ENCODE measurements around the gene PCCB.

The PCCB gene

DNA sequence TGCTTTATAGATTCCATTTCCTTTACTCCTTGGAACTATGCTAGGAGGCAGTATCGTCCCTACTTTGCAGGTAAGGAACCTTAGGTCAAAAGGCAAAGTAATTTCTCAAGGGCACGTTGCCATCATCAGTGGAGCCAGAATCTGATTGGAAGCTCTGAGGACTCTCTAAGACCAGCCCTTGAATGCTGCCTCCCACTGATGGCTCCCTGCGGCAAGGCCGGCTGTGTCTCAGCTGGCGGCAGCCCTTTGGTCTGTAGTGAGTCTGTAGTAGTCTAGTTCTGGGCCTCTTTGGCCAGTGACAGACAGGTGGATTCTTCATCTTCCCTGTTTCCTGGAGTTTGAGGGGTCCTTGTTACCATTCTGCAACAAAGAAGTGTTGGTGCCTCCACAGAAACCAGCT, 76.2 kb downstream of the PCCB start:
- Histone ChIP-seq H2BK12ac (ENCODE audit: low read length in 2 of 2) (no peak overlapping the region), H2BK5ac (ENCODE audit: low read depth, low read length, poor library complexity, severe bottlenecking) (no peak overlapping the region), H3K27ac (ENCODE audit: low read length, poor library complexity, severe bottlenecking) (no peak overlapping the region), H3K18ac (ENCODE audit: low read depth in 1 of 2, low read length in 2 of 2) (no peak overlapping the region), H2AFZ (ENCODE audit: low read depth, low read length) (no peak overlapping the region), H3K9ac (ENCODE audit: low read length) (no peak overlapping the region), H3K79me1 (replicated peaks; ENCODE audit: low read length, poor library complexity, severe bottlenecking) (peaks cover 7% of the 10 kb centered on the region), H3K4me1 (ENCODE audit: control insufficient read depth, insufficient read depth, low read depth, low read length) (no peaks in the 10 kb centered on the region), H3K14ac (ENCODE audit: low read length in 2 of 2) (no peak overlapping the region), H3K23ac (ENCODE audit: low read length in 2 of 2) (no peak overlapping the region), H3K27me3 (ENCODE audit: control insufficient read depth in 1 of 2, insufficient read depth in 1 of 2, low read length in 2 of 2) (no peaks in the 10 kb centered on the region), H2BK15ac (ENCODE audit: low read depth, poor library complexity, severe bottlenecking) (no peak overlapping the region), H3K36me3 (ENCODE audit: control insufficient read depth in 1 of 2, insufficient read depth in 2 of 2, low read depth in 1 of 2, low read length in 2 of 2) (peaks cover 36 to 55% of the 10 kb centered on the region in 2 experiments), H3K4me2 (ENCODE audit: low read length, poor library complexity, severe bottlenecking) (no peak overlapping the region), H3K4me3 (ENCODE audit: insufficient read depth in 1 of 2, low read depth in 1 of 2, low read length in 2 of 2) (no peak overlapping the region), H3K4ac (ENCODE audit: low read depth in 1 of 2, low read length in 2 of 2) (no peak overlapping the region), H4K91ac (ENCODE audit: low read length) (no peak overlapping the region), H2AK5ac (ENCODE audit: low read length, severe bottlenecking) (no peak overlapping the region), H3K9me3 (ENCODE audit: control insufficient read depth, low read length) (peaks cover 22% of the 10 kb centered on the region), H2BK120ac (ENCODE audit: low read depth, low read length) (no peak overlapping the region), H4K8ac (ENCODE audit: low read length) (no peak overlapping the region)
- DNase-seq = no peak
- over 99% methylated on average over 5 of the region's 5 CpGs for WGBS

DNA sequence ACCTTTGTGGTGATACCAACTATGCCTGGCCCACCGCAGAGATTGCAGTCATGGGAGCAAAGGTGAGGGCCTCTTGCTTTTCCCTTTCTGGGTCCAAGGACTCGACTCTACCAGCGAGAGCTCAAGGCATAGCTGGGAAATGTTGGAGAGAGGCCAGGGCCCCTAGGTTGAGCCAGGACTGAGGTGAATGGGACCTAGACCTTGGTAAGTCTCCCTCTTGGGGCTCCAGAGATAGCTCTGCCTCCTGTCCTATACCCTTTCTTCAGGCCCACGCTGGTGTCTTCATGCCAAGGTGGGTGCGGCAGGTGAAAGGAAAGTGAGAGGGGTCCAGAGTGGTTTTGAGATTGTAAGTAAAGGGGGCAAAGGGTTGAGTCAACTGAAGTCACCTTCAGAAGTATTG, 77.5 kb downstream of the PCCB start:
- H2BK120ac ChIP-seq (ENCODE audit: low read depth, low read length) = no peak overlapping the region
- no peak overlapping the region for H3K4me3 ChIP-seq (ENCODE audit: insufficient read depth in 1 of 2, low read depth in 1 of 2, low read length in 2 of 2)
- no peak overlapping the region for H3K4me2 ChIP-seq (ENCODE audit: low read length, poor library complexity, severe bottlenecking)
- no peak overlapping the region for H3K9ac ChIP-seq (ENCODE audit: low read length)
- H2AK5ac ChIP-seq (ENCODE audit: low read length, severe bottlenecking) = no peak overlapping the region
- no peak overlapping the region for H2AFZ ChIP-seq (ENCODE audit: low read depth, low read length)
- H4K8ac ChIP-seq (ENCODE audit: low read length) = no peak overlapping the region
- H4K91ac ChIP-seq (ENCODE audit: low read length) = no peak overlapping the region
- no peak overlapping the region for H2BK5ac ChIP-seq (ENCODE audit: low read depth, low read length, poor library complexity, severe bottlenecking)
- H3K27me3 ChIP-seq (ENCODE audit: control insufficient read depth in 1 of 2, insufficient read depth in 1 of 2, low read length in 2 of 2) = no peaks in the 10 kb centered on the region
- H3K4me1 ChIP-seq (ENCODE audit: control insufficient read depth, insufficient read depth, low read depth, low read length) = no peaks in the 10 kb centered on the region
- no peak overlapping the region for H3K18ac ChIP-seq (ENCODE audit: low read depth in 1 of 2, low read length in 2 of 2)
- H3K79me1 ChIP-seq (replicated peaks; ENCODE audit: low read length, poor library complexity, severe bottlenecking) = peaks cover 7% of the 10 kb centered on the region
- WGBS = over 99% methylated on average over 5 of the region's 5 CpGs
- H2BK12ac ChIP-seq (ENCODE audit: low read length in 2 of 2) = no peak overlapping the region
- no peak for DNase-seq
- H2BK15ac ChIP-seq (ENCODE audit: low read depth, poor library complexity, severe bottlenecking) = no peak overlapping the region
- H3K27ac ChIP-seq (ENCODE audit: low read length, poor library complexity, severe bottlenecking) = no peak overlapping the region
- H3K36me3 ChIP-seq (ENCODE audit: control insufficient read depth in 1 of 2, insufficient read depth in 2 of 2, low read depth in 1 of 2, low read length in 2 of 2) = peaks cover 34 to 52% of the 10 kb centered on the region in 2 experiments
- peaks cover 9% of the 10 kb centered on the region for H3K9me3 ChIP-seq (ENCODE audit: control insufficient read depth, low read length)
- no peak overlapping the region for H3K23ac ChIP-seq (ENCODE audit: low read length in 2 of 2)
- no peak overlapping the region for H3K4ac ChIP-seq (ENCODE audit: low read depth in 1 of 2, low read length in 2 of 2)
- H3K14ac ChIP-seq (ENCODE audit: low read length in 2 of 2) = no peak overlapping the region

DNA sequence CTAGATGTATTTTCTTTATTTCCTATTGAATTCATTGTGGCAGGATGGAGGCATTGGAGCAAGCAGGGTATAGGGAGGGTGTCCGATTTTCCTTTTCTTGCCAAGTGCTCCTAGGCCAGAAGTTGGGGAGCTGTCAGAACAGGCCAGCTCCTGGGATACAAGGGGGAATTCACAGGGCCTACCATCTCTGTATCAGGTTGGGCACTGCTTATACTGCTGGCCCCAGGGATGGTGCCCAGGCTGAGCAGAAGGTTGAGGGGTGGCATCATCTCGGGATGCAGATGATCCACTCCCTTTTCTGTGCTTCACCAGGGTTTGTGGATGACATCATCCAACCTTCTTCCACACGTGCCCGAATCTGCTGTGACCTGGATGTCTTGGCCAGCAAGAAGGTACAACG, 79.5 kb downstream of the PCCB start:
- Histone ChIP-seq H2BK5ac (ENCODE audit: low read depth, low read length, poor library complexity, severe bottlenecking) (no peak overlapping the region), H3K4me1 (ENCODE audit: control insufficient read depth, insufficient read depth, low read depth, low read length) (peaks cover 2% of the 10 kb centered on the region), H3K4me3 (ENCODE audit: insufficient read depth in 1 of 2, low read depth in 1 of 2, low read length in 2 of 2) (no peak overlapping the region), H2BK15ac (ENCODE audit: low read depth, poor library complexity, severe bottlenecking) (no peak overlapping the region), H3K9me3 (ENCODE audit: control insufficient read depth, low read length) (no peaks in the 10 kb centered on the region), H2BK120ac (ENCODE audit: low read depth, low read length) (no peak overlapping the region), H3K18ac (ENCODE audit: low read depth in 1 of 2, low read length in 2 of 2) (no peak overlapping the region), H3K4me2 (ENCODE audit: low read length, poor library complexity, severe bottlenecking) (no peak overlapping the region), H3K27me3 (ENCODE audit: control insufficient read depth in 1 of 2, insufficient read depth in 1 of 2, low read length in 2 of 2) (no peaks in the 10 kb centered on the region), H3K14ac (ENCODE audit: low read length in 2 of 2) (no peak overlapping the region), H4K91ac (ENCODE audit: low read length) (no peak overlapping the region), H2BK12ac (ENCODE audit: low read length in 2 of 2) (no peak overlapping the region), H3K36me3 (ENCODE audit: control insufficient read depth in 1 of 2, insufficient read depth in 2 of 2, low read depth in 1 of 2, low read length in 2 of 2) (peaks cover 43 to 60% of the 10 kb centered on the region in 2 experiments), H3K27ac (ENCODE audit: low read length, poor library complexity, severe bottlenecking) (no peak overlapping the region), H4K8ac (ENCODE audit: low read length) (no peak overlapping the region), H3K4ac (ENCODE audit: low read depth in 1 of 2, low read length in 2 of 2) (no peak overlapping the region), H3K9ac (ENCODE audit: low read length) (no peak overlapping the region), H3K23ac (ENCODE audit: low read length in 2 of 2) (no peak overlapping the region), H2AFZ (ENCODE audit: low read depth, low read length) (no peak overlapping the region), H3K79me1 (replicated peaks; ENCODE audit: low read length, poor library complexity, severe bottlenecking) (peaks cover 7% of the 10 kb centered on the region), H2AK5ac (ENCODE audit: low read length, severe bottlenecking) (no peak overlapping the region)
- no peak for DNase-seq
- WGBS = 95% methylated on average over 5 of the region's 5 CpGs

DNA sequence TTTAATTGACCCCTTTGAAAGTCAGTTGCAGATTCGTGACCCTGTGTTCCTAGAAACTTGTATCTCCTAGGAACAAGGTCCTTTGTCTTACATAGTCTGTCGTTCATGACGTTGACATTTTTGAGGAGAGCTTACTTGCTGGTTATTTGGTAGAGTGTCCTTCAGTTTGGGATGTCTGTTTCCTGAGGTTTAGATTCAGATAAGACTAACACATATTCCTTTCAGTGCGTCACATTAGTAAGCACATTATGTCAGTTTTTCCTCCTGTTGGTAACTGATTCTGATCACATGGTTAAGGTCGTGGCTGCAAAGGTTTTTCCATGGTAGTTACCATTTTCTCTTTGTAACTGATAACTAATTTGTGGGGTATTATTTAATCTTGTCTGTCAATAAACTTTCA, 80.8 kb downstream of the PCCB start:
- Histone ChIP-seq H4K91ac (ENCODE audit: low read length) (no peak overlapping the region), H3K4me2 (ENCODE audit: low read length, poor library complexity, severe bottlenecking) (no peak overlapping the region), H3K79me1 (replicated peaks; ENCODE audit: low read length, poor library complexity, severe bottlenecking) (peaks cover 9% of the 10 kb centered on the region), H3K9ac (ENCODE audit: low read length) (no peak overlapping the region), H4K8ac (ENCODE audit: low read length) (no peak overlapping the region), H2AK5ac (ENCODE audit: low read length, severe bottlenecking) (no peak overlapping the region), H3K27ac (ENCODE audit: low read length, poor library complexity, severe bottlenecking) (no peak overlapping the region), H3K9me3 (ENCODE audit: control insufficient read depth, low read length) (no peaks in the 10 kb centered on the region), H3K4me1 (ENCODE audit: control insufficient read depth, insufficient read depth, low read depth, low read length) (peaks cover 2% of the 10 kb centered on the region), H2BK12ac (ENCODE audit: low read length in 2 of 2) (no peak overlapping the region), H3K4me3 (ENCODE audit: insufficient read depth in 1 of 2, low read depth in 1 of 2, low read length in 2 of 2) (no peak overlapping the region), H2BK15ac (ENCODE audit: low read depth, poor library complexity, severe bottlenecking) (no peak overlapping the region), H3K18ac (ENCODE audit: low read depth in 1 of 2, low read length in 2 of 2) (no peak overlapping the region), H3K4ac (ENCODE audit: low read depth in 1 of 2, low read length in 2 of 2) (no peak overlapping the region), H2BK5ac (ENCODE audit: low read depth, low read length, poor library complexity, severe bottlenecking) (no peak overlapping the region), H3K23ac (ENCODE audit: low read length in 2 of 2) (no peak overlapping the region), H2BK120ac (ENCODE audit: low read depth, low read length) (no peak overlapping the region), H3K36me3 (ENCODE audit: control insufficient read depth in 1 of 2, insufficient read depth in 2 of 2, low read depth in 1 of 2, low read length in 2 of 2) (peaks cover 52 to 68% of the 10 kb centered on the region in 2 experiments), H3K14ac (ENCODE audit: low read length in 2 of 2) (no peak overlapping the region), H3K27me3 (ENCODE audit: control insufficient read depth in 1 of 2, insufficient read depth in 1 of 2, low read length in 2 of 2) (no peaks in the 10 kb centered on the region), H2AFZ (ENCODE audit: low read depth, low read length) (no peak overlapping the region)
- WGBS = 96% methylated on average over 5 of the region's 5 CpGs
- no peak for DNase-seq
